ENCODE results near the gene NDEL1. TPM values are rescaled to one million over a fixed set of nuclear protein-coding genes. Genes with fewer than 3 reads are reported as not detected.

Gene NDEL1
- total RNA-seq, 1 experiment from 2014 or later: 40.5 TPM

GRCh38 chr17:8397636-8398035, 38.0 kb upstream of the NDEL1 start, which contains the start of gene RNF222:
Gene RNF222, minus strand, starts transcription at chr17:8397827. Its CDS starts 4,366 bp downstream, at chr17:8393461.
- BruUV-seq (replicated peaks): no TSS peak

DNA sequence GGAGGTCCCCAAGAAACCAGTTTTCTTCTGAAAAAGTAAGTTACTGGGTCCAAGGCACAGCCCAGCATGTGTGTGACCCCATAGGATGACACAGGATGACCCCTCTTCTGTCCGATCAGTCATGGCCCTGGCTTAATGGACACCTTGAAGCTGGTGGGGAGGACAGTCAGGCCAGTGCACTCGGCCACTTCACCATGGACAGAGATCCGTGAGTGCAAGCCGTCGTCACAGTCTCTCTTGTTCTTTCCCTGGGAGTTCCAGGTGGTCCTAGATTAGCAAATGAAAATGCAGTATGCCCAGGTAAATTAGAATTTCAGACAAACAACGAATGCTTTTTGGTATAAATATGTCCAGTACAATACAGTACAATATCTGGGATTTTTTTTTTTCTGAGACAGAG, 36.7 kb upstream of the NDEL1 start:
- Mint-ChIP-seq H3K9me3 (ENCODE audit: low read depth, unreplicated experiment) (no peaks in the 10 kb centered on the region), H3K36me3 (ENCODE audit: insufficient read depth, unreplicated experiment) (no peaks in the 10 kb centered on the region), H3K4me3 (ENCODE audit: low read depth, unreplicated experiment) (no peak overlapping the region), H3K27me3 (ENCODE audit: unreplicated experiment) (peaks cover 33% of the 10 kb centered on the region), H3K4me1 (ENCODE audit: low read depth, unreplicated experiment) (peaks cover 11% of the 10 kb centered on the region), H3K27ac (ENCODE audit: unreplicated experiment) (no peak overlapping the region)
- TF ChIP-seq CTCF (IDR thresholded peaks at IDR 0.05; ENCODE audit: unreplicated experiment): no peak
- intact Hi-C loops (cut with micrococcal nuclease; ENCODE audit: unreplicated experiment): no loop called here
- no peak for DNase-seq
- BruUV-seq (replicated peaks): no TSS peak
- CTCF ChIA-PET: no interaction called here

More at GRCh38 chr17:8397636-8398035, 38.0 kb upstream of the NDEL1 start, which contains the start of gene RNF222:
- TF ChIP-seq CTCF (IDR thresholded peaks at IDR 0.05; ENCODE audit: unreplicated experiment): no peak
- intact Hi-C loops (cut with micrococcal nuclease; ENCODE audit: unreplicated experiment): no loop called here
- H3K27me3 Mint-ChIP-seq (ENCODE audit: unreplicated experiment): peaks cover 33% of the 10 kb centered on the region
- no peak within 1 kb of the TSS for H3K27ac Mint-ChIP-seq (ENCODE audit: unreplicated experiment)
- H3K4me3 Mint-ChIP-seq (ENCODE audit: low read depth, unreplicated experiment): peak within 1 kb of the TSS; percentile 36
- no peaks in the 10 kb centered on the region for H3K9me3 Mint-ChIP-seq (ENCODE audit: low read depth, unreplicated experiment)
- DNase-seq: peak; percentile 64
- CTCF ChIA-PET: interaction anchor here (1.0 kb wide), 1 partner anchor 14 kb away, joined by 3 read pairs; no protein-coding TSS in a partner anchor
- H3K36me3 Mint-ChIP-seq (ENCODE audit: insufficient read depth, unreplicated experiment): no peaks in the 10 kb centered on the region
- peaks cover 11% of the 10 kb centered on the region for H3K4me1 Mint-ChIP-seq (ENCODE audit: low read depth, unreplicated experiment)

GRCh38 chr17:8401107-8401506, 34.6 kb upstream of the NDEL1 start:
- Mint-ChIP-seq H3K4me1 (ENCODE audit: low read depth, unreplicated experiment) (peaks cover 11% of the 10 kb centered on the region), H3K27me3 (ENCODE audit: unreplicated experiment) (peaks cover 23% of the 10 kb centered on the region), H3K4me3 (ENCODE audit: low read depth, unreplicated experiment) (no peak overlapping the region), H3K9me3 (ENCODE audit: low read depth, unreplicated experiment) (no peaks in the 10 kb centered on the region), H3K27ac (ENCODE audit: unreplicated experiment) (no peak overlapping the region), H3K36me3 (ENCODE audit: insufficient read depth, unreplicated experiment) (no peaks in the 10 kb centered on the region)
- BruUV-seq (replicated peaks): no TSS peak
- no peak for TF ChIP-seq CTCF (IDR thresholded peaks at IDR 0.05; ENCODE audit: unreplicated experiment)
- intact Hi-C loops (cut with micrococcal nuclease; ENCODE audit: unreplicated experiment): no loop called here
- CTCF ChIA-PET: no interaction called here
- no peak for DNase-seq

DNA sequence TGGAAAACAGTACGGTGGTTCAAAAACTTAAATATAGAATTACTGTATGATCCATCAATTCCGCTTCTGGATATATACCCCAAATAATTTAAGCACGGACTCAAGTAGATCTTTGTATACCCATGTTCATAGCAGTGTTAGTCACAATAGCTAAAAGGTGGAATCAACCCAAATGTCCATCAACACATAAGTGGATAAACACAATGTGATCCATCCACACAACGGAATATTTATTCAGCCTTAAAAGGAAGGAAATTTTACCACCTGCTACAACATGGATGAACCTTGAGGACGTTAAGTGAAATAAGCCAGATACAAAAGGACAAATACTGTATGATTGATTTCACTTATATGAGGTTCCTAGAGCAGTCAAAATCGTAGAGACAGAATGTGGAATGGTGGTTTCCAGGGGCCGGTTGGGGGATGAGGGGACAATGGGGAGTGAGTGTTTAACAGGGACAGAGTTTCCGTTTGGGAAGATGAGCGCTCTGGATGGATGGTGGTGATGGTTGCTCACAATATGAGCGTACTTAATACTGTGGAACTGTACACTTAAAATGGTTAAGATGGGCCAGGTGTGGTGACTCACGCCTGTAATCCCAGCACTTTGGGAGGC, 32.7 kb upstream of the NDEL1 start:
- intact Hi-C loops (cut with micrococcal nuclease; ENCODE audit: unreplicated experiment): no loop called here
- Mint-ChIP-seq H3K4me1 (ENCODE audit: low read depth, unreplicated experiment) (peaks cover 2% of the 10 kb centered on the region), H3K36me3 (ENCODE audit: insufficient read depth, unreplicated experiment) (no peaks in the 10 kb centered on the region), H3K9me3 (ENCODE audit: low read depth, unreplicated experiment) (no peaks in the 10 kb centered on the region), H3K27ac (ENCODE audit: unreplicated experiment) (no peak overlapping the region), H3K27me3 (ENCODE audit: unreplicated experiment) (peaks cover 17% of the 10 kb centered on the region), H3K4me3 (ENCODE audit: low read depth, unreplicated experiment) (no peak overlapping the region)
- no TSS peak for BruUV-seq (replicated peaks)
- no peak for DNase-seq
- CTCF ChIA-PET: no interaction called here
- no peak for TF ChIP-seq CTCF (IDR thresholded peaks at IDR 0.05; ENCODE audit: unreplicated experiment)
